Spleen (tissue), 11 donors: Measurements from ENCODE around the gene CDC37. TPM values are rescaled to one million over a fixed set of nuclear protein-coding genes. Genes with fewer than 3 reads are reported as not detected.

Experiments used
- DNase-seq: peaks from one replicate; pipeline ENCODE4 v3.0.0-alpha.2; 2020
- H3K27ac ChIP-seq, 8 donors: fragments of 200-600 bp; sonication (generic) in 7 of 8; 1 replicate in 4 of 8; 2 replicates in 4 of 8; pipeline versions ENCODE4 v1.5.0 to v1.8.0; 2016 to 2021; ENCODE audit warnings: inconsistent platforms in 4 of 8, mild to moderate bottlenecking in 4 of 8, moderate library complexity in 1 of 8
- H3K27me3 ChIP-seq, 7 donors: fragments of 200-600 bp; sonication (generic) in 6 of 7; replicated peaks in 1 of 7; 1 replicate in 4 of 7; 2 replicates in 3 of 7; pipeline versions ENCODE4 v1.5.0 to v1.8.0; 2016 to 2021; ENCODE audit warnings: inconsistent platforms in 3 of 7, mild to moderate bottlenecking in 1 of 7
- H3K36me3 ChIP-seq, 6 donors: fragments of 200-600 bp; sonication (generic) in 5 of 6; 1 replicate in 4 of 6; 2 replicates in 2 of 6; pipeline versions ENCODE4 v1.5.0 to v1.8.0; 2016 to 2021; ENCODE audit warnings: inconsistent platforms in 2 of 6
- H3K4me1 ChIP-seq, 6 donors: fragments of 200-600 bp; sonication (generic) in 5 of 6; 1 replicate in 3 of 6; 2 replicates in 3 of 6; pipeline versions ENCODE4 v1.5.0 to v1.8.0; 2016 to 2021; ENCODE audit warnings: inconsistent platforms in 3 of 6
- H3K4me3 ChIP-seq, 8 donors: fragments of 200-600 bp; sonication (generic) in 7 of 8; 1 replicate in 4 of 8; 2 replicates in 4 of 8; pipeline versions ENCODE4 v1.5.0 to v1.8.0; 2016 to 2021; ENCODE audit warnings: inconsistent platforms in 4 of 8, mild to moderate bottlenecking in 4 of 8, moderate library complexity in 2 of 8
- H3K9me3 ChIP-seq, 8 donors: fragments of 200-600 bp; sonication (generic) in 7 of 8; 1 replicate in 4 of 8; 2 replicates in 4 of 8; pipeline versions ENCODE4 v1.5.0 to v1.8.0; 2016 to 2021; ENCODE audit warnings: inconsistent platforms in 4 of 8
- POLR2A ChIP-seq, 3 donors: fragments of 450-650 bp; IDR thresholded peaks; one replicate each; pipeline ENCODE4 v1.5.1; 2017; ENCODE audit warnings: antibody characterized with exemption in 3 of 3, mild to moderate bottlenecking in 1 of 3
- POLR2AphosphoS5 ChIP-seq, 3 donors: sonication (generic); formaldehyde crosslinking; IDR thresholded peaks; one replicate each; pipeline ENCODE4 v1.5.1; 2017; ENCODE audit warnings: antibody characterized with exemption in 3 of 3
- WGBS, 5 donors: extraction: QIAGEN DNeasy Blood & Tissue Kit in 3 of 5; methylation state at CpG; one replicate each; pipeline versions ENCODE4 v1.1.5 to v1.1.7; 2013 to 2018; 5-methylcytosine and 5-hydroxymethylcytosine counted together
- intact Hi-C: fragments of 100-400 bp; cut with DNase I; formaldehyde crosslinking; loops from one replicate; pipeline ENCODE4 v1.15.0; 2023; ENCODE audit warnings: low total_unique reads
- polyA plus RNA-seq, 3 donors: library from polyadenylated mRNA; stranded (reverse); fragments of 200-250 nt; gene quantifications; one replicate each; pipeline ENCODE4 v1.2.1, GENCODE V29; 2013
- total RNA-seq, 7 donors: library from RNA; depleted of rRNA in 3 of 7; stranded (reverse); fragments of >200 nt in 3 of 7; fragmentation: NEBNext Ultra II Directional in 4 of 7; extraction: Animal tissue kit (Norgen Biotek cat#: 25700) in 4 of 7; gene quantifications; one replicate each; pipeline versions ENCODE4 v1.1.0 to v1.2.1, GENCODE V29; 2016 to 2021
- TF ChIP-seq, protein P1 (sequence below), 11 experiments: fragments of 200-600 bp in 7 of 11; fragments of 450-650 bp in 4 of 11; sonication (generic) in 4 of 11; IDR thresholded peaks in 8 of 11; conservative IDR thresholded peaks in 3 of 11; 1 replicate in 7 of 11; 2 replicates in 4 of 11; pipeline versions ENCODE4 v1.4.0 to v1.8.0; 2016 to 2021; ENCODE audit warnings: antibody characterized with exemption in 11 of 11, inconsistent platforms in 4 of 11, mild to moderate bottlenecking in 1 of 11
- donor health status: healthy with polysubstance abuse.
- donor health status: DM: no; HTN: no; CAD: no; lungs with moderate emphysema.
- donor health status: DM: no; HTN: no; CAD: no.
- donor health status: Bipolar disorder and iron deficiency.
- donor health status: healthy.
- donor health status: DM: no; HTN: no; CAD: no.
- donor health status: DM: yes; HTN: yes; CAD: no.

The CDC37 gene
- total and polyA plus RNA-seq, 10 donors: 131 to 387 (median 160) TPM

- intact Hi-C loops: no loop called here
- Histone ChIP-seq H3K36me3 (peaks cover 0 to 100% (median 98%) of the 10 kb centered on the region in 6 donors), H3K4me3 (no peak overlapping the region), H3K9me3 (no peaks in the 10 kb centered on the region), H3K27me3 (no peaks in the 10 kb centered on the region), H3K27ac (no peak overlapping the region), H3K4me1 (no peaks in the 10 kb centered on the region)
- DNase-seq: no peak
- TF ChIP-seq, protein P1, sequence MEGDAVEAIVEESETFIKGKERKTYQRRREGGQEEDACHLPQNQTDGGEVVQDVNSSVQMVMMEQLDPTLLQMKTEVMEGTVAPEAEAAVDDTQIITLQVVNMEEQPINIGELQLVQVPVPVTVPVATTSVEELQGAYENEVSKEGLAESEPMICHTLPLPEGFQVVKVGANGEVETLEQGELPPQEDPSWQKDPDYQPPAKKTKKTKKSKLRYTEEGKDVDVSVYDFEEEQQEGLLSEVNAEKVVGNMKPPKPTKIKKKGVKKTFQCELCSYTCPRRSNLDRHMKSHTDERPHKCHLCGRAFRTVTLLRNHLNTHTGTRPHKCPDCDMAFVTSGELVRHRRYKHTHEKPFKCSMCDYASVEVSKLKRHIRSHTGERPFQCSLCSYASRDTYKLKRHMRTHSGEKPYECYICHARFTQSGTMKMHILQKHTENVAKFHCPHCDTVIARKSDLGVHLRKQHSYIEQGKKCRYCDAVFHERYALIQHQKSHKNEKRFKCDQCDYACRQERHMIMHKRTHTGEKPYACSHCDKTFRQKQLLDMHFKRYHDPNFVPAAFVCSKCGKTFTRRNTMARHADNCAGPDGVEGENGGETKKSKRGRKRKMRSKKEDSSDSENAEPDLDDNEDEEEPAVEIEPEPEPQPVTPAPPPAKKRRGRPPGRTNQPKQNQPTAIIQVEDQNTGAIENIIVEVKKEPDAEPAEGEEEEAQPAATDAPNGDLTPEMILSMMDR (IDR thresholded peaks at IDR 0.05 in 8 of 11, conservative IDR thresholded peaks at IDR 0.05 in 3 of 11): no peak
- TF ChIP-seq POLR2A (IDR thresholded peaks at IDR 0.05) (no peak), POLR2AphosphoS5 (IDR thresholded peaks at IDR 0.05) (peak in 1 of 3 donors; percentile 57)
- 94 to 97% (median 95%) methylated on average over 22 to 23 of the region's 23 CpGs for WGBS, 5 donors
Measured at GRCh38 chr19:10365518-10365917, 37.8 kb downstream of the CDC37 start.

DNA sequence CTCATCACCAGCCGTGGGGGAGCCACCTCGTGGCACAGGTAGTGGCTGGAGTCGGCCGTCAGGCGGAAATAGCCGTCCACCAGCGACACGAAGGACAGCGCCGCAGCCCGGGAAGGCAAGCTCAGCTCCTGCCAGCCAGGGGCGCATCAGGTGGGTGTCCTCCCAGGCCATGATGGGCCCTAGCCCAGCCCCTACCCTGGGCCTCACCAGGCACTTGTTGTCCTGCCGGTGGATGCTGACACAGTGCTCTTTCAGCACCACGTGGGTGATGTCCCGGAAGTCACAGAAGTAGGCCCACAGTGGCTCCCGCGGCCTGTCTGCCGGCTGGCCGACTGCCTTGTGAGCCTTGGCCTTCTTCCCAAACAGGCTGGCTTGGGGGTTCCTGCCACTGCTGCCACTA is 38.7 kb downstream of the CDC37 start:
- no peaks in the 10 kb centered on the region for H3K27me3 ChIP-seq
- no peaks in the 10 kb centered on the region for H3K4me1 ChIP-seq
- no peak overlapping the region for H3K27ac ChIP-seq
- H3K9me3 ChIP-seq: no peaks in the 10 kb centered on the region
- H3K36me3 ChIP-seq: peaks cover 0 to 100% (median 97%) of the 10 kb centered on the region in 6 donors
- H3K4me3 ChIP-seq: no peak overlapping the region
- intact Hi-C loops: no loop called here
- WGBS, 5 donors: 89 to 100% (median 93%) methylated on average over 2 to 19 of the region's 19 CpGs
- DNase-seq: no peak
- TF ChIP-seq POLR2A (IDR thresholded peaks at IDR 0.05): no peak
- TF ChIP-seq, protein P1 (IDR thresholded peaks at IDR 0.05 in 8 of 11, conservative IDR thresholded peaks at IDR 0.05 in 3 of 11): no peak
- peak in 2 of 3 donors; percentile 6 to 35 for TF ChIP-seq POLR2AphosphoS5 (IDR thresholded peaks at IDR 0.05)

GRCh38 chr19:10363789-10364281 is 39.5 kb downstream of the CDC37 start:
- no peaks in the 10 kb centered on the region for H3K4me1 ChIP-seq
- TF ChIP-seq, protein P1 (IDR thresholded peaks at IDR 0.05 in 8 of 11, conservative IDR thresholded peaks at IDR 0.05 in 3 of 11): no peak
- TF ChIP-seq POLR2AphosphoS5 (IDR thresholded peaks at IDR 0.05) (no peak), POLR2A (IDR thresholded peaks at IDR 0.05) (no peak)
- 86 to 94% (median 88%) methylated on average over 12 of the region's 12 CpGs for WGBS, 5 donors
- peaks cover 0 to 100% (median 96%) of the 10 kb centered on the region in 6 donors for H3K36me3 ChIP-seq
- no peak overlapping the region for H3K27ac ChIP-seq
- no peak overlapping the region for H3K4me3 ChIP-seq
- no peaks in the 10 kb centered on the region for H3K9me3 ChIP-seq
- intact Hi-C loops: no loop called here
- no peak for DNase-seq
- no peaks in the 10 kb centered on the region for H3K27me3 ChIP-seq

GRCh38 chr19:10362259-10362658 is 41.1 kb downstream of the CDC37 start:
- Histone ChIP-seq H3K27me3 (no peaks in the 10 kb centered on the region), H3K4me1 (no peaks in the 10 kb centered on the region), H3K27ac (no peak overlapping the region), H3K4me3 (no peak overlapping the region), H3K9me3 (no peaks in the 10 kb centered on the region), H3K36me3 (peaks cover 0 to 100% (median 95%) of the 10 kb centered on the region in 6 donors)
- no peak for DNase-seq
- intact Hi-C loops: no loop called here
- TF ChIP-seq POLR2AphosphoS5 (IDR thresholded peaks at IDR 0.05): no peak
- TF ChIP-seq, protein P1 (IDR thresholded peaks at IDR 0.05 in 8 of 11, conservative IDR thresholded peaks at IDR 0.05 in 3 of 11): no peak
- TF ChIP-seq POLR2A (IDR thresholded peaks at IDR 0.05): no peak
- WGBS, 5 donors: 84 to 100% (median 94%) methylated on average over 6 to 18 of the region's 18 CpGs
